Measurements from ENCODE around the gene CASQ2.

CASQ2 gene

GRCh38 chr1:115726570-115726969 is 41.9 kb downstream of the CASQ2 start:
- no peak for DNase-seq

DNA sequence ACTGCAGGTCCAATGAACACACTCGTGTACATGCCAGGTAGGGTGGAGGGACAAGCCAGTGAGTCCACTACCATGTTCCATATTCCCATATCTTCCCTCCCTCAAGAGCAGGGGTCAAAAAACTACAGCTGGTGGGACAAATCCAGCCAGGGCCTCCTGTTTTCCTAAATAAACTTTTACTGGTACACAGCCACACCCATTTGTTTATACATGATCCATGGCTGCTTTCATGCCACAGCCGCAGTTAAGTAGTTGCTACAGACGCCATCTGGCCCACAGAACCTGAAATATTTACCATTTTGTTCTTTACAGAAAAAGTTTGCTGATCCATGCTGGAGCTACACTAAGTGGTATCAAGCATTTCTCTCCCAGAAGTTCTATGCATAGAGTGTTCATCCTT is 42.4 kb downstream of the CASQ2 start:
- no peak for DNase-seq

DNA sequence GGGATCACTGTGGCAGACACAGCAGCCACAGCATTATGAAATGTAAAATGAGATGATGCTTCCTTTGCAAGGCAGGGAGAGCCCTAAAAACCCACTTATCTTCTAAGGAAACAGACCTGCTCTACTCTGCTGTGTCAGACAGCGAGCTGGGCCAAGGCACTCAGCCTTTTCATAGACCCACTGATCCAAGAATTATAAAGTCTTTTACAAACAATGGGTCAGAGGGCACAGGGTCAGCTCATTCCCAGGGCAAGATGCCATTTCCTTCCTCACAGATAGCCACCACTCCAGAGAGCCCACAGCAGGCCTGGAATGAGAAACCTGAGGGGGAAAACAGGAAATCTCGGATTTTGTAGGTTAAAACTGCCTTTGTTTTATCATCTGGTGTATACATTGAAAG is 42.9 kb downstream of the CASQ2 start:
- no peak for DNase-seq

DNA sequence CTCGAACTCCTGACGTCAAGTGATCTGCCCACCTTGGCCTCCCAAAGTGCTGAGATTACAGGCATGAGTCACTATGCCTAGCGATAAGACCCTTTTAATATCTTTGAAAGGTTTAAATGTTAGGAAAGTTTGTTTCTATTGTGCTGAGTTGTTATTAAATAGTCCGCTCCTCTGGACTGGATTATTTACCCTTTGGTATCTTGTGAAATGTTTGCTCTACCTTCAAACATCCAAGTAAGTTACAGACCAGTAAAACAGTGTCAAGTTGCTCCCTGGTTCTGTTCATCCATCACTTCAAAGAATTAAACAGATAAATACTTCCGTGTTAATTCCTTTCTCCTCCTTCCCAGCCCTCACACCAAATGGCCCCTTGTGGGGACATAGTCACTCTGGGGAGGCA is 44.8 kb downstream of the CASQ2 start:
- DNase-seq: no peak

GRCh38 chr1:115722221-115722620 is 46.3 kb downstream of the CASQ2 start:
- DNase-seq: no peak

DNA sequence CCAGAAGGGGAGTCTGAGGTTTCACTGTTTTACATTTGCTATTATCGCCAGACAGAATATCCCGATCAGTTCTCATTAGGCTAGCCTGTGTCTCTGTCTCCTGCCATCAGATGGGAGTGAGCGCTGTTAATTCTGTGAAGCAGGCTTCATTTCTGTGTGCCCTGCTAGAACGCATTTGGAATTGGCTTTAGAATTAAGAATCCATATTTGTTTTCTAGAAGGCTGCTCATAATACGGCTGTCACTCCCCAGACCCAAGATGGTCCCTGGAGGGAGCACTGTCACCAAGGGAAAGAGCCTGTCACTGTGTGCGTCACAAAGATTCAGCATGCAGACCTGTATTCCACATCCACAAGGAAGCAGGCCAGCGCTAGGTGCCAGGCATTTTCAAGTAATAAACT is 49.2 kb downstream of the CASQ2 start:
- DNase-seq: no peak

GRCh38 chr1:115718011-115718754 is 50.3 kb downstream of the CASQ2 start:
- DNase-seq: no peak

DNA sequence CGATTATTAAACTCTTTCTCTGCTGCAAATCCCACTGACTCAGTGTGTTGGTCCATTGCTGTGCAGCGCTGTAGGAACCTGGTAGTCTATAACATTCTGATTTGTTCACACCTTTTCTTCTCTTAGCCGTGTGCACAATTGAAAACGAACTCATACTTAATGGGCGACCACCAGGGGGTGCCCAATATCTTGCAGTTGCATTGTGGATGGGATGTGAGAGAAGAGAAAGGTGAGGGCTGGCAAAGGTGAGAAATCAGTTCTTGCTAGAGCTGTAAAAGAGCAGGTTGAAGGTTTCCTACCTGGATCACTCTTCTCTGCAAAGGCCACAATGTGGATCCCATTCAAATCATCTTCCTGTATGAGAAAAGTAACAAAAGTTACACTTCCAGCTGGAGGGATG is 51.0 kb downstream of the CASQ2 start:
- DNase-seq: peak; percentile 67

DNA sequence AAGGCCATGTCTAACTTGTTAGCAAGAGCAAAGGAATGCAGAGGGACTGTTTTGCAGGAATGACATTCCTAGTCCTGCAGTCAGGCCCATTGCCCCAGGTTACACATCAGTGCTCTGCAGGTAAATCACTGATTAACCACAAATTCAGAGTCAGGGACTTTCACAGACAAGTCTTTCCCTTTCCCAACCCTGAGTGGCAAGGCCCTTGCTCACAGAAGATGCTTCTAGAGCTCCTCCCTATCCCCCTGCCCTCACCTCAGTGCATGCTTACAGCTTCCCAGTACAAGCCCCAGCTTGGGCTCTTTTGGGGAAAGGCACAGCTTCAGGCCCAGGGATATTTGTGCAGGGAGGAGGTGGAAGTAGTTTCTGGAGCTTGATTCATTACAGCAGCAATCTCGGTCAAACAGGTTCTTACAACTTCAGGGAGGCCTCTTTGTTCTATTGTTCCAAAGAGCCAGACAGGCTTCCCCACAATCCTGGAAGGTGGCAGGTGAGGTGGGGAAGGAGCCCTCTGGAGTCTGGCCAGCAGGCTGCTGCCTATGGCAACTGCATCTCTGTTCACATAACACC is 53.9 kb downstream of the CASQ2 start:
- no peak for DNase-seq

DNA sequence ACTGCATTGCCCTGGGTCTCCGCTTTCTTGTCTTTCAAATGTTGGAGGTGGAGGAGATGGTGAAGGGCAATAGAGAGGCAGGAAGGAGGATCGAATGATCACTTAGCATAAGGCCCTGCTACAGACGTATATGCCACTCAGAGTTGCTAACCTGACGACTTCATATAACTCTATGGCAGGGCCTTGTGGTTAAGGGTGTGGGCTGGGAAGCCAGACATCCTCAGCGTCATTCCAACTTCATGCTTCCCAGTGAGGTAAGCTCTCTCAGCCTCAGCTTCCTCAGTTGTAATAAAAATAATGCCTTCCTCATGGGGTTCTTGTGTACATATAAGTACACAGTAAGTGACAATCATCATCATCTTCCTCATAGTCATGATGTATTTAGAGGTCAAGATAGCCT is 54.6 kb downstream of the CASQ2 start:
- no peak for DNase-seq

GRCh38 chr1:115712911-115713609 is 55.5 kb downstream of the CASQ2 start:
- no peak for DNase-seq

GRCh38 chr1:115710859-115711624 is 57.5 kb downstream of the CASQ2 start:
- peak; percentile 40 for DNase-seq

- DNase-seq: peak; percentile 85
Measured at GRCh38 chr1:115706587-115707425, 61.7 kb downstream of the CASQ2 start.

DNA sequence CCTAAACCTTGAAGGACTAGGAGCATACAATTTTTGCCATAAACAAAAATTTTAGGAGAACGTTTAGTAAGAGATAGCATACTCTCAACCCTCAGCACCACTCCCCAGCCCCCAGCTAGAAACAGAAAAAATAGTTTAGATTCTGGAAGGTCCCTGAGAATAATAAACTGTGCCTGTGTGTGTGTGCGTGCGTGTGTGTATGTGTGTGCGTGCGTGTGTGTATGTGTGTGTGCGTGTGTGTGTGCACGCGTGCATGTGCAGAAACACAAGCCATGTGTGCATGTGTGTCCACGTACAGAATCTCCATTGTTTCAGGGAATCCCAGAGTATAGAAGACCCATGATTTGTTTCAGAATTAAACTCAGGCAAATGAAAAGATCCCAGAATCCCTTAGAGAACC is 62.6 kb downstream of the CASQ2 start:
- DNase-seq: no peak

- DNase-seq: no peak
Measured at GRCh38 chr1:115705085-115705951, 63.2 kb downstream of the CASQ2 start.

DNA sequence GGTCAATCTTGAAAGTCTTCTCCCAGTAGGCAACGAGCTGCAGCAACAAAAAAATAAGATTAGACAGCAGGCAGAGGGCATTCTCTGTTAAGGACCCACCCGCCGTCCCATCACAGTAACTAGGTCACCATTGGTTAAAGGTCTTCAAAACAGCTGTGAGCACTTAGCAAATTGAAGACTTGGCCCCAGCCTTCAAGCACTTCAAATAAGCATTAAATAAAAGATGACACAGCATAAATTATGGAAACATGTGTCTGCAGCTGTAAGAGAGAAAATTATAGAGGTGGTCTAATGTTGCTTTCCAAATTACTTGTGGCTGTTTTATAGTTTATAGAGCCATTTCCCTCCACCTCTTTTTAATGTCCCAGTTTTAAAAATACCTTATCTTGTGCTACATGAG is 65.6 kb downstream of the CASQ2 start:
- no peak for DNase-seq

- no peak for DNase-seq
Measured at GRCh38 chr1:115701090-115701489, 67.4 kb downstream of the CASQ2 start.

GRCh38 chr1:115697619-115698018 is 70.9 kb downstream of the CASQ2 start:
- no peak for DNase-seq

DNA sequence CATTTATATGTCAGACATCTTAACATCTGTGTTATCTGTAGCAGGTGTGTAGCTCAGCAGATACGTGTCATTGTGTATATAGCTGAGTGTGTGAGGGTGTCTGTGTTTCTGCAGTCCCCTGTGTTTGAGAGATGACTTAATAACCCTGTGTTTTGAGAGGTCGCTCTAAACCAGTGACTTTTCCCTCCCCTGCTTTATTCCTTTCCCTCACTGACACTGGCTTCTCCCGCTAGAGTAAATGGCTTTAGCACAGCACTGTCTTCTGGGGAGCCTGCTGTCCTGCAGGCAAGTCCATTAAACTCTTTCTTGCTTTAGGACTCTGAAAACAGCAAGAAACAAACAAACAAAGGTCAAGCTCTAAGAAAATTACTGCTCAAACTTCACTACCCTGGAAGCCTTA is 73.7 kb downstream of the CASQ2 start:
- no peak for DNase-seq

DNA sequence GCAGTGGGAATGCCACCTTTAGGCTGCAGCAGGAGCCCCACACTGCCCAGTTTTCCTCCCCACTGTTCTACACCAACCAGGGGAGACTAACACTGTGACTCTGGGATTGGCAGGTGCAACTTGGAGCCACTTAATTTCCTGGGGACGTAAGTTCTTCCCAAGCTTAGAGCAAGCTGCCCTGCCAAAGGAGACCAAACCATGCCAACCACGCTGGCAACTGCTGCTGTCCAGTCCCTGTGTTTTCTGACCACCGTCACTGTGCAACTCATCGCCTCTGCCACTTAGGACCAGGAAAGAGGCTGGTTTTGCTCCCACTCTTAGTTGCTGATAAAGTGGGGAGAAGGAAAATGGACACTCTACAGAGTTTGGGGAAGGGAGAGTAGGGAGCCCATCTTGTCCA is 76.3 kb downstream of the CASQ2 start:
- DNase-seq: no peak

GRCh38 chr1:115690972-115691371 is 77.5 kb downstream of the CASQ2 start:
- no peak for DNase-seq

GRCh38 chr1:115687744-115688143 is 80.8 kb downstream of the CASQ2 start:
- DNase-seq: no peak

Measured in hematopoietic multipotent progenitor cell treated with erythropoietin and hydrocortisone succinate and interleukin-3 and kit ligand, for 6 days (in vitro differentiated cells).